Measurements from ENCODE around the gene HIF3A. TPM values are rescaled to one million over a fixed set of nuclear protein-coding genes. Genes with fewer than 3 reads are reported as not detected.

Gene HIF3A
- total and polyA plus RNA-seq, 2 of the 8 experiments (the other 6 are each of a cell fraction or from before 2014, with no cell fraction given), result 38.6 to 38.8 TPM

DNA sequence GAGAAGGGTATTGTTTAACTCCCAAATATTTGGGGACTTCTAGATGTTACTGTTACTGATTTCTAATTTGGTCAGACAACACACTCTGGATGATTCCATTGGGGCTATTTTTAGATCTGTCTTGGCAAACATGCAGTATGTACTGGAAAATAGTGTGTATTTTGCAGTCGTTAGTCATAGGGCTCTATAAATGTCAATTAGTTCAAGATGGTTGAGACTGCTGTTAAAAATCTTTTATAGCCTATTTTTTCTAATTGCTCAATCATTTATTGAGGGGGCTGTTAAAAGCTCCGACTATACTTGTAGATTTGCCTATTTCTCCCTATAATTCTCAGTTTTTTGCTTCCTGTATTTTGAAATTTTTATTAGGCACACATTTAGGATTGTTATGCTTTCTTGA is 81.4 kb downstream of the HIF3A start (continued):
- TF ChIP-seq KDM1A (IDR thresholded peaks at IDR 0.05; ENCODE audit: borderline replicate concordance, low read length) (no peak), CEBPB (IDR thresholded peaks at IDR 0.05; ENCODE audit: low read depth, low read length) (no peak), HDAC6 (IDR thresholded peaks at IDR 0.05; ENCODE audit: low read depth, low read length) (no peak), ZNF274 (IDR thresholded peaks at IDR 0.05; ENCODE audit: borderline replicate concordance, extremely low read depth, low read length) (no peak)

Measured in H1 (cell line).